Activated naive CD8-positive, alpha-beta T cell treated with anti-CD3 and anti-CD28 coated beads, Interleukin-2, amount 50 U/mL, for 16 hours (primary cell): ENCODE measurements around the gene SNORC.
"Not testable (repeated sequence)": the region's sequence is repeated elsewhere in the genome, so short reads cannot be mapped to it uniquely, and the experiment has no call there.

Experiments
- DNase-seq: peaks from one replicate; pipeline ENCODE4 v3.0.0-alpha.2; 2020; ENCODE audit warnings: low read depth, low spot score

Gene SNORC

DNA sequence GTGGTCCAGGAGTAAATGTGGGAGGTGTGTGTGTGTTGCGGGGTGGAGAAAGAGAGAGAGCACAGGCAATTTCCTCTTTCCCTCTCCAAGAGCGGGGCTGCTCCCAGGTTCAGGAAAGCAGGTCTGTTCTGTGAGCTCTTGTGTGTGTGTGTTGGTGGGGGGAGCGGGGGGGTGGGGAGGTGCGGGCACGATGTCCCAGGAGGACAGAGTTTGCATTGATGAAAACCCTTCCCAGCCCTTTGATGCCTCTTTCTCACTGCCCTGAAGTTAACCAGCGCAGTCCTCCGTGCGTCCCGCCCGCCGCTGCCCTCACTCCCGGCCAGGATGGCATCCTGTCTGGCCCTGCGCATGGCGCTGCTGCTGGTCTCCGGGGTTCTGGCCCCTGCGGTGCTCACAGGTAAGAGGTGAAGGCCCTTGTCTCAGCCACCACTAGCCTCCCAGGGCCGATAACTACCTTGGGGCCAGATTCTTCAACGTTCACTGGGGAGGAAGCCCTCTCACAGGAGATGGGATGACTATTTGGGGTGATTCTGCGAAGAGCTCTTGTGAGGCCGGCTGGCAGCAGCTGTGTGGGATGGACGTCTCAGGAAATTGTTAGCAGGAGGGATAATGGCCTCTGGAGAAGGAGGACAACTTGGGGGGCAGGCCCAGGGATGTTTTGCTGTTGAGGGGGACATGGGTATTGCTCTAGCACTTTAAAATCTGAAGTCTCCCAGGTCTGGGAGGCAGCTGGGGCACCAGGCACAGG lies at the start of gene SNORC:
TSS of gene SNORC (plus strand) at position 247 of the 748 bp plus-strand sequence. CDS start at position 325, 78 bp downstream.
- no peak for DNase-seq

GRCh38 chr2:232829988-232830387 lies 40.1 kb upstream of the SNORC start:
- DNase-seq: no peak

GRCh38 chr2:232831496-232831895 lies 38.6 kb upstream of the SNORC start:
- DNase-seq: no peak

GRCh38 chr2:232833830-232834229 lies 36.2 kb upstream of the SNORC start:
- DNase-seq: no peak

GRCh38 chr2:232835687-232836208 lies 34.3 kb upstream of the SNORC start:
- no peak for DNase-seq

DNA sequence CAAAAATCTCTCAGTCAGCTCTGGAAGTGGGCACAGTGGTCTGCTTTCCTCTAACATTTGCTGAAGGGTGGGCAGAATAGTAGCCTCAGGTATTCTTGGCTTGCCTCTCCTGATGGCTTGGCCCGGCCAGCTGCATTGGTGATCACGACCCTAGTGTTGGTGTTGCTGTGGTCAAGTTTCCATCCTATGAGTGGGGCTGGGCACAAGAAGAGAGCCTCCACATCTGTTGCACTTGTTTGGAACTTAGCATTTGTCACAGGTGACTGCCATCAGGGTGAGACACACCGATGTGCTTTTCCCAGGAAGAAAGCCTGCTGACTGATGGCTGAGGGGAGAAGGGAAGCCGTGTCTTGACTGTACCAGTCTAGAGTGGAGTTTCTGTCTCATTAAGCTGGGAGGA lies 33.1 kb upstream of the SNORC start:
- DNase-seq: no peak

DNA sequence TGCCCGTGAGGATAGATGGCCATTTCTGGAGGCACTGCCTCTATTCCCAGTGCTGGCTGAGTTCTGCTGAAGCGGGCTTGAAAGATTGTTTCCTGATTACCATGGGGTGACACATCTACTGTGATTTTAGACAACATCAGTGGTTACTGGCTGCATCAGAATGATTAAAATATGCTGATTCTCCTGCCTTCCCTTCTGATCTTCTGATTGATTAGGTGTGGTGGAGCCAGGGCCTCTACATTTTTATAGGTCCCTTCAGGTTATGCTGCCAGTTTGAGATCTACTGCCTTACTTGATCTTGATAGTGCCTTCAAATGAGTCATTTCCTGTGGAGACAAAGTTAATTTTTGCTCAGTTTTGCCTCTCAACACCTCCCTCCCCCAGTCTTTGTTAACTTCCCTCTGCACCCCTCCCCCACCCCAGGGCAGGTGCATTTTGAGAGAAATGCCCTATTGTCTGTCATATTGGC lies 31.6 kb upstream of the SNORC start:
- no peak for DNase-seq

GRCh38 chr2:232839411-232840079 lies 30.5 kb upstream of the SNORC start:
- no peak for DNase-seq

GRCh38 chr2:232842689-232843088 lies 27.4 kb upstream of the SNORC start:
- no peak for DNase-seq

DNA sequence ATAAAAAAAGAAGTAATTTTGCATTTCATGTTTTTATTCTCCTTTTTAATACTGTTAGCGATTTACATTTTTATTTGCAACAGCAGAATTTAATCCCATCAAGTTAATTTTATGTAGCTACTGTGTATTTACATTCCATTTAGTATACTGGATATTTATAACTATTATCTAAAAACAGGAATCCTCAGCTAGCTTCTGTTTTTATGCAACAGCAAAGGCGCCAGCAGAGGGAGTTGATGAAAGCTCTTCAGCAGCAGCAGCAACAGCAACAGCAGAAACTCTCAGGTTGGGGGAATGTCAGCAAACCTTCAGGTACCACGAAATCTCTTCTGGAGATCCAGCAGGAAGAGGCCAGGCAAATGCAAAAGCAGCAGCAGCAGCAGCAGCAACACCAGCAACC lies 26.2 kb upstream of the SNORC start:
- DNase-seq: no peak

- no peak for DNase-seq
Measured at GRCh38 chr2:232846055-232846454, 24.0 kb upstream of the SNORC start.

DNA sequence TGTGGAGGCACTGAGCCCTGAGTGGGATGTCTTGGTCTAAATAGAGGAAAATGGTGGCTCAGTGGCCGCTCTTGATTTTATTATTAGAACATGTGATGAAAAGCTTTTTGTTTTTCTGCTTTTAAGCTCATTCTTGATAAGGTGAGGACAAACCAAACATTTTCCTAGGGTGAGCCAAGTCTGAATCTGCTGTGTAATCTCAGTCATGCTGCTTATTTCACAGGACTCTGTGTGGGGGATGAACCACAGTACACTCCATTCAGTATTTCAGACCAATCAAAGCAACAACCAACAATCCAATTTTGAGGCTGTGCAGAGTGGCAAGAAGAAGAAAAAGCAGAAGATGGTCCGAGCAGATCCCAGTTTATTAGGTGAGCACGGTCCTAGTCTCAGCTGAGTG lies 20.0 kb upstream of the SNORC start:
- DNase-seq: no peak

DNA sequence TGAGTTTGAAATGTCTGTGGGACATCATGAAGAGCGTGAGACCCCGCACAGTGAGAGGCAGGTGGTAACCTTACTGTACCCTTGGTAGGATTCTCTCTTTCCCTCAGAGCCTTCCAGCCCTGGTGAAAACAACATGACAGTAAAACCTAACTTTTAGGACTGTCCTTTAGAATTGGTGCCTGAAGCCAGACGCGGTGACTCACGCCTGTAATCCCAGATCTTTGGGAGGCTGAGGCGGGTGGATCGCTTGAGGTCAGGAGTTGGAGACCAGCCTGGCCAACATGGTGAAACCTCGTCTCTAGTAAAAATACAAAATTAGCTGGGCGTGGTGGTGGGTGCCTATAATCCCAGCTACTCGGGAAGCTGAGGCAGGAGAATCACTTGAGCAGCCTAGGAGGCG lies 18.0 kb upstream of the SNORC start:
- DNase-seq: not testable (repeated sequence)

GRCh38 chr2:232852676-232853075 lies 17.4 kb upstream of the SNORC start:
- no peak for DNase-seq

DNA sequence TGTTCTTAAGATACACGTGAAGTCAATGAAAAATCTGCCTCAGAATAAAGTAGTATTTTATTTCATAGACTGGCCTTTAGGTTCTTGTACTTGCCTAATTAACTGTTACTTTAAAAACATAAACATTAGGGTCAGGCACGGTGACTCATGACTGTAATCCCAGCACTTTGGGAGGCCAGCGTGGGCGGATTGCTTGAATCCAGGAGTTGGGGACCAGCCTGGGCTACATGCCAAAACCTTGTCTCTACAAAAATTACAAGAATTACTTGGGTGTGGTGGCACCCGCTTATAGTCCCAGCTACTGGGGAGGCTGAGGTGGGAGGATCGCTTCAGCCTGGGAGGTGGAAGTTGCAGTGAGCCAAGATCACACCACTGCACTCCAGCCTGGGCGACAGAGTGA lies 16.0 kb upstream of the SNORC start:
- DNase-seq: no peak

DNA sequence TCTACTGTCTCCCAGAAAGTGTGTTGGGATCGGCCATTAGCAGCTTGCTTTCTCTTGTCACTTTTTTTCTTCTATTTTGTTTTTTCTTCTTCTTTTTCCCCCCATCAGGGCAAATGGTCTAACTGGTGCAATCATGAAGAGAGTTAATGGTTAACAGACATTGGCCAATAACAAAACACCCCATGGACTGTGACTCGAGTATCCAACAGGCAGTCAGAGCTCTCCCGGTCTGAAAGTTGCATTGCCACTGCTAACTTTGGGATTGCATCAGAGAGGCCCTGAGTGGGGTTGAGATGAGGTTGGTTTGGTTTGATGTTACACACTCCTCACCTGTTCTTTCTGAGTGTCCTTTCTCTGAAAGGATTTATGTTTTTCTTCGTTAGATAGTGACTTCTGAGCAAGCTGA lies 12.9 kb upstream of the SNORC start:
- DNase-seq: no peak

GRCh38 chr2:232859385-232859916 lies 10.6 kb upstream of the SNORC start:
- DNase-seq: no peak

GRCh38 chr2:232860593-232861241 lies 9.3 kb upstream of the SNORC start:
- no peak for DNase-seq

DNA sequence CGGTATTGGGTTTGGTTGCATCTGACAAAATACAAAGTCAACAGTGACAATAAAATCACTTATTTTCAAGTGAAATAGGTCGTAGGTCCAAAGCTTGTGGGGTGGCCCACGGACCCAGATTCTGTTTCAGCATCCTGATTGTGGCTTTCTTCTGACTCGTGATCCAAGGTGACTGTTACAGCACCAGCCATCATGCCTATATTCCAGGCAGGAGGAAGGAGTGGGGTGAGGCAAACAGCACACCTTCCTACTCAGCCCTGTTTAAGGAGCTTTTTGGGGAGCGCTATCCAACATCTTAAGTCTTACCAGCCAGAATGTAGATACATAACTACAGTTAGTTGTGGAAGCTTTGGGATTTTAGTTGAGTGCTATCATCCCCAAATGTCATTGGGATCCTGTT lies 8.7 kb upstream of the SNORC start:
- DNase-seq: no peak

GRCh38 chr2:232863996-232864395 lies 6.1 kb upstream of the SNORC start:
- no peak for DNase-seq

DNA sequence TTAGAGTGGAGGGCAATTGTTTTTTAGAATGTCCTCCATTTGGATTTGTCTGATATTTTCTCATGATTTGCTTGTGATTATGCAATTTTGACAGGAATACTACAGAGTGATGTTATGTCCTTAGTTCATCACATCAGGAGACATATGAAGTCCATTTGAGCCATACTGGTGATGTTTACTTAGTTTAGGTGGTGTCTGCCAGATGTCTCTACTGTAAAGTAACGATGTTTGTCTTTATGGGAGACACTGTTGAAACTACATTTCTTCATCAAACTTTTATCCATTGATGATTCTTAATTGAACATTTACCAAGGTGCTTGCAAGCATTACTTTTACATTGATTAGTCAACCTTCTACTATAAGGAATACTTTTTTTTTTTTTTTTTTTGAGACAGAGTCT lies 4.9 kb upstream of the SNORC start:
- no peak for DNase-seq

GRCh38 chr2:232866104-232866503 lies 4.0 kb upstream of the SNORC start:
- DNase-seq: no peak
